ENCODE results near the gene MTRFR.

The MTRFR gene

GRCh38 chr12:123280971-123281370 lies 47.7 kb downstream of the MTRFR start:
- H3K36me3 ChIP-seq (ENCODE audit: control insufficient read depth, insufficient read depth, low read length), result no peaks in the 10 kb centered on the region
- H3K79me2 ChIP-seq, result no peaks in the 10 kb centered on the region
- H3K4me1 ChIP-seq, result no peaks in the 10 kb centered on the region
- H2AFZ ChIP-seq, result no peak overlapping the region
- no peak overlapping the region for H3K27ac ChIP-seq
- no peak for TF ChIP-seq CTCF (IDR thresholded peaks at IDR 0.05)
- no peak overlapping the region for H3K4me3 ChIP-seq (ENCODE audit: low read depth, low read length)
- no peaks in the 10 kb centered on the region for H3K9me3 ChIP-seq (ENCODE audit: control insufficient read depth, low read length)
- no peaks in the 10 kb centered on the region for H3K27me3 ChIP-seq (ENCODE audit: control insufficient read depth, insufficient read depth, low read length)
- no peak overlapping the region for H3K4me2 ChIP-seq (ENCODE audit: low read length)
- H3K9ac ChIP-seq, result no peak overlapping the region

- no peak overlapping the region for H3K9ac ChIP-seq
- no peaks in the 10 kb centered on the region for H3K9me3 ChIP-seq (ENCODE audit: control insufficient read depth, low read length)
- H3K4me1 ChIP-seq, result no peaks in the 10 kb centered on the region
Measured at GRCh38 chr12:123282111-123282510, 48.9 kb downstream of the MTRFR start.

DNA sequence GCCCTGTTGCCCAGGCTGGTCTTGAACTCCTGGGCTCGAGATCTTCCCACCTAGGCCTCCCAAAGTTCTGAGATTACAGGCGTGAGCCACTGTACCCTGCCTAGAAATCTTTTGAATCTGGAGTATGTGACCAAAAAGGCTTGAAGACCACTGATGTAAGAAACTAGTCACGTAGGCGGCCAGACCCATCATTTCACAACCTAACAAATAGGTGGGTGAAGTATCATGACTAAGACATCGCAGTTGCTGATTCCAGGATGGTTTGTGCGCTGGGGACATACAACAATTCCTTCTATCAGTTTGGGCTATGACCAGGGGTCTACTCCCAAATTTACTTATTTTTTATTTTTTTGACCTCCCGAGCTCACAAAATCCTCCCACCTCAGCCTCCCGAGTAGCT lies 50.2 kb downstream of the MTRFR start:
- Histone ChIP-seq H3K79me2 (no peaks in the 10 kb centered on the region), H3K4me3 (ENCODE audit: low read depth, low read length) (no peak overlapping the region), H3K9ac (no peak overlapping the region), H3K27ac (no peak overlapping the region), H3K4me1 (no peaks in the 10 kb centered on the region), H3K4me2 (ENCODE audit: low read length) (no peak overlapping the region), H2AFZ (no peak overlapping the region), H3K36me3 (ENCODE audit: control insufficient read depth, insufficient read depth, low read length) (no peaks in the 10 kb centered on the region), H3K9me3 (ENCODE audit: control insufficient read depth, low read length) (no peaks in the 10 kb centered on the region), H3K27me3 (ENCODE audit: control insufficient read depth, insufficient read depth, low read length) (no peaks in the 10 kb centered on the region)
- no peak for TF ChIP-seq CTCF (IDR thresholded peaks at IDR 0.05)

More at GRCh38 chr12:123282111-123282510, 48.9 kb downstream of the MTRFR start:
- H2AFZ ChIP-seq, result no peak overlapping the region
- no peak overlapping the region for H3K4me3 ChIP-seq (ENCODE audit: low read depth, low read length)
- no peak for TF ChIP-seq CTCF (IDR thresholded peaks at IDR 0.05)
- H3K79me2 ChIP-seq, result no peaks in the 10 kb centered on the region
- H3K36me3 ChIP-seq (ENCODE audit: control insufficient read depth, insufficient read depth, low read length), result no peaks in the 10 kb centered on the region
- H3K27ac ChIP-seq, result no peak overlapping the region
- H3K27me3 ChIP-seq (ENCODE audit: control insufficient read depth, insufficient read depth, low read length), result no peaks in the 10 kb centered on the region
- no peak overlapping the region for H3K4me2 ChIP-seq (ENCODE audit: low read length)

DNA sequence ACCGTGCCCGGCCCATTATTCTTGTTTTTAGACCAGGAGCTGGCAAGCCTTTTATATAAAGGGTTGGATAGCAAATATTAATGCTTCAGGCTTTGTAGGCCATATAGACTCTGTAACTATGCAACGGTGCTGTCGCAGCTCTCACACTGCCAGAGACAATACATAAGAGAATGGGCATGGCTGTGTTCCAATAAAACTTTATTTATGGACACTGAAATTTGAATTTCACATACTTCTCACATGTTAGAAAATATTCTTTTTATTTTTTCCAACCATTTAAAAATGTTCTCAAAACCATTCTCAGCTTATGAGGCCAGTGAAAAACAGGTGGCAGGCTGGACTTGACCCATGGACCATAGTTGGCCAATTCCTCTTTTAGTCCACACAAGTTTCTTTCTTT lies 51.4 kb downstream of the MTRFR start:
- Histone ChIP-seq H3K4me3 (ENCODE audit: low read depth, low read length) (no peak overlapping the region), H3K4me2 (ENCODE audit: low read length) (no peak overlapping the region), H3K36me3 (ENCODE audit: control insufficient read depth, insufficient read depth, low read length) (no peaks in the 10 kb centered on the region), H3K27me3 (ENCODE audit: control insufficient read depth, insufficient read depth, low read length) (no peaks in the 10 kb centered on the region), H3K27ac (no peak overlapping the region), H3K4me1 (no peaks in the 10 kb centered on the region), H2AFZ (no peak overlapping the region), H3K79me2 (no peaks in the 10 kb centered on the region), H3K9ac (no peak overlapping the region), H3K9me3 (ENCODE audit: control insufficient read depth, low read length) (no peaks in the 10 kb centered on the region)
- no peak for TF ChIP-seq CTCF (IDR thresholded peaks at IDR 0.05)

- no peak overlapping the region for H3K9ac ChIP-seq
- H3K27ac ChIP-seq, result no peak overlapping the region
- H3K27me3 ChIP-seq (ENCODE audit: control insufficient read depth, insufficient read depth, low read length), result no peaks in the 10 kb centered on the region
- H2AFZ ChIP-seq, result no peak overlapping the region
- no peak overlapping the region for H3K4me3 ChIP-seq (ENCODE audit: low read depth, low read length)
- no peak for TF ChIP-seq CTCF (IDR thresholded peaks at IDR 0.05)
- H3K36me3 ChIP-seq (ENCODE audit: control insufficient read depth, insufficient read depth, low read length), result no peaks in the 10 kb centered on the region
- H3K4me1 ChIP-seq, result no peaks in the 10 kb centered on the region
- H3K9me3 ChIP-seq (ENCODE audit: control insufficient read depth, low read length), result no peaks in the 10 kb centered on the region
- H3K4me2 ChIP-seq (ENCODE audit: low read length), result no peak overlapping the region
- no peaks in the 10 kb centered on the region for H3K79me2 ChIP-seq
Measured at GRCh38 chr12:123286652-123287373, 53.6 kb downstream of the MTRFR start.

Data from parathyroid adenoma (tissue), 2 donors.